ENCODE data around the gene IQGAP2. TPM values are rescaled to one million over a fixed set of nuclear protein-coding genes. Genes with fewer than 3 reads are reported as not detected.
A peak's percentile ranks its signal among the peaks of the same experiment; 100 is the strongest.

IQGAP2 gene
- total and polyA plus RNA-seq, 2 of the 8 experiments (the other 6 are each of a cell fraction or from before 2014, with no cell fraction given), result 19.7 to 66.0 TPM

DNA sequence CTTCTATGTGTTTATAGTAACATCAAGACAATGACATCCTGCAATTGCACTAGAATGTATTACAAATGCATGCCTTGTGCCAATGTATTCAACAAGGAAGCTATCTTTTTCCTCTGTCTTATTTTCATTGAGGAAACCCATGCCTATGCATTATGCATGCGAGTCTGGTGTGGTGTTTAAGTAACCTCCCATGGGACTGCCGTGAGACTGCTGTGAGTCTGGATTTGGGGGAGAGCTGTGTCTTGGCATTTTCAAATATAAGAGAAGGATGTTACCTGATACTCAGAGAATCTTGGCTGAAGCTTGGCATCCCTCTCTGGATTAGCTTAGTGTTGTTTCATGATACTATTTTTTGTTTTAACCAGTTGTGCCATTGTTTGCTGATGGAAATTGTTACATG lies 121.8 kb downstream of the IQGAP2 start:
- no peaks in the 10 kb centered on the region for H3K27me3 ChIP-seq (replicated peaks in 1 of 4; ENCODE audit: control insufficient read depth in 3 of 4, extremely low read depth in 1 of 4, insufficient read depth in 3 of 4, low read length in 3 of 4)
- H3K14ac ChIP-seq (ENCODE audit: insufficient read length), result no peak overlapping the region
- WGBS, 2 experiments (ENCODE audit: extremely low coverage in 1 of 2, insufficient coverage in 1 of 2, insufficient read length in 1 of 2, insufficient replicate concordance in 2 of 2, low coverage in 1 of 2, low lambda C conversion rate in 2 of 2, missing lambda C conversion rate in 1 of 2), result 22% methylated on average over 2 of the region's 2 CpGs; no CpG with 5 or more reads in 1 of the 2 experiments
- H2BK5ac ChIP-seq (ENCODE audit: low read depth, low read length), result peak overlapping the region; percentile 62; the same call in 1 of the 2 replicates
- H3K27ac ChIP-seq (ENCODE audit: low read depth, low read length), result no peak overlapping the region
- no peak overlapping the region for H4K5ac ChIP-seq (ENCODE audit: insufficient read length, low read depth, low read length)
- H3K23ac ChIP-seq (ENCODE audit: insufficient read length), result no peak overlapping the region
- DNase-seq (ENCODE audit: low read depth in 1 of 2, low spot score in 2 of 2), result no peak
- H3K36me3 ChIP-seq (ENCODE audit: control insufficient read depth in 2 of 4, insufficient read depth in 4 of 4, low read length in 3 of 4), result no peaks in the 10 kb centered on the region
- no peak overlapping the region for H2BK15ac ChIP-seq (ENCODE audit: low read length)
- ChIA-PET CTCF (ENCODE audit: partially characterized antibody) (interaction anchor here (1.2 to 2.1 kb wide), 2 partner anchors 24 to 42 kb away, joined by 4 to 7 read pairs; no protein-coding TSS in a partner anchor), POLR2A (ENCODE audit: partially characterized antibody) (interaction anchor here (0.6 to 0.9 kb wide), 4 partner anchors 11 to 1515 kb away, joined by 3 read pairs; no protein-coding TSS in a partner anchor)
- H4K8ac ChIP-seq (ENCODE audit: extremely low read depth, insufficient read depth, low read length), result no peak overlapping the region
- peak overlapping the region in 1 of 4 experiments; percentile 40; a peak in 2 of 8 replicates for H3K4me3 ChIP-seq (ENCODE audit: extremely low read depth in 1 of 4, insufficient read depth in 2 of 4, low read depth in 3 of 4, low read length in 4 of 4)
- peak; percentile 52 for FAIRE-seq
- H2BK12ac ChIP-seq (ENCODE audit: low read depth, low read length), result no peak overlapping the region; the same call in 1 of the 2 replicates
- peaks cover 0 to 17% (median 14%) of the 10 kb centered on the region in 4 experiments; a peak in 5 of 7 replicates for H3K4me1 ChIP-seq (replicated peaks in 1 of 4; ENCODE audit: control insufficient read depth in 3 of 4, insufficient read depth in 4 of 4, low read length in 3 of 4)
- 0 out of 2 replicates have a peak overlapping the region, but pooled peaks have one; percentile 11 for H2AK5ac ChIP-seq (ENCODE audit: low read depth, low read length)
- H2AFZ ChIP-seq (ENCODE audit: low read length), result no peak overlapping the region
- peak overlapping the region; percentile 7 for H2BK120ac ChIP-seq (replicated peaks; ENCODE audit: low read depth, low read length)
- peak overlapping the region; percentile 67; the same call in 1 of the 2 replicates for H2BK20ac ChIP-seq (ENCODE audit: low read length)
- no peak overlapping the region for H4K91ac ChIP-seq (replicated peaks; ENCODE audit: insufficient read length, low read length)
- H3K18ac ChIP-seq (ENCODE audit: extremely low read depth, low read length), result peak overlapping the region; percentile 48
- no peaks in the 10 kb centered on the region for H3K79me1 ChIP-seq (ENCODE audit: low read depth, low read length)
- H3K23me2 ChIP-seq (ENCODE audit: low read depth, low read length), result 0 out of 2 replicates have a peak, but pooled peaks cover 2% of the 10 kb centered on the region
- H3K56ac ChIP-seq (replicated peaks; ENCODE audit: insufficient read length, low read depth, low read length), result no peak overlapping the region
- peaks cover 0 to 18% of the 10 kb centered on the region in 2 experiments; a peak in 3 of 4 replicates for H3K79me2 ChIP-seq (ENCODE audit: control insufficient read depth in 1 of 2, insufficient read depth in 2 of 2, low read length in 2 of 2)
- peak overlapping the region; percentile 39 to 61 for H3K4me2 ChIP-seq (ENCODE audit: insufficient read depth in 1 of 2, low read depth in 2 of 2, low read length in 2 of 2)
- H3K9me3 ChIP-seq (ENCODE audit: insufficient read depth in 2 of 2, low read depth in 1 of 2, low read length in 1 of 2), result no peaks in the 10 kb centered on the region
- H4K20me1 ChIP-seq (replicated peaks in 1 of 2; ENCODE audit: control insufficient read depth in 1 of 2, insufficient read depth in 2 of 2, low read length in 2 of 2), result no peaks in the 10 kb centered on the region
- H3K4ac ChIP-seq (replicated peaks; ENCODE audit: insufficient read length, low read depth, low read length), result peak overlapping the region; percentile 75
- H3K9ac ChIP-seq (replicated peaks in 1 of 4; ENCODE audit: extremely low read depth in 1 of 4, low read depth in 3 of 4, low read length in 3 of 4), result no peak overlapping the region; a peak in 1 of 7 replicates
- TF ChIP-seq JUN (IDR thresholded peaks at IDR 0.05; ENCODE audit: low read depth, low read length) (no peak), CBX5 (IDR thresholded peaks at IDR 0.05; ENCODE audit: low read depth, low read length) (no peak), SRF (IDR thresholded peaks at IDR 0.05; ENCODE audit: low read depth, low read length) (no peak), MAFK (IDR thresholded peaks at IDR 0.05; ENCODE audit: low read depth, low read length) (no peak), RFX5 (IDR thresholded peaks at IDR 0.05; ENCODE audit: borderline replicate concordance, low read depth, low read length) (no peak)
- TF ChIP-seq, protein P1, sequence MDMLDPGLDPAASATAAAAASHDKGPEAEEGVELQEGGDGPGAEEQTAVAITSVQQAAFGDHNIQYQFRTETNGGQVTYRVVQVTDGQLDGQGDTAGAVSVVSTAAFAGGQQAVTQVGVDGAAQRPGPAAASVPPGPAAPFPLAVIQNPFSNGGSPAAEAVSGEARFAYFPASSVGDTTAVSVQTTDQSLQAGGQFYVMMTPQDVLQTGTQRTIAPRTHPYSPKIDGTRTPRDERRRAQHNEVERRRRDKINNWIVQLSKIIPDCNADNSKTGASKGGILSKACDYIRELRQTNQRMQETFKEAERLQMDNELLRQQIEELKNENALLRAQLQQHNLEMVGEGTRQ (IDR thresholded peaks at IDR 0.05; ENCODE audit: low read length), result no peak
- TF ChIP-seq, protein P2, sequence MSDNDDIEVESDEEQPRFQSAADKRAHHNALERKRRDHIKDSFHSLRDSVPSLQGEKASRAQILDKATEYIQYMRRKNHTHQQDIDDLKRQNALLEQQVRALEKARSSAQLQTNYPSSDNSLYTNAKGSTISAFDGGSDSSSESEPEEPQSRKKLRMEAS (IDR thresholded peaks at IDR 0.05), result no peak
- TF ChIP-seq, protein P3, sequence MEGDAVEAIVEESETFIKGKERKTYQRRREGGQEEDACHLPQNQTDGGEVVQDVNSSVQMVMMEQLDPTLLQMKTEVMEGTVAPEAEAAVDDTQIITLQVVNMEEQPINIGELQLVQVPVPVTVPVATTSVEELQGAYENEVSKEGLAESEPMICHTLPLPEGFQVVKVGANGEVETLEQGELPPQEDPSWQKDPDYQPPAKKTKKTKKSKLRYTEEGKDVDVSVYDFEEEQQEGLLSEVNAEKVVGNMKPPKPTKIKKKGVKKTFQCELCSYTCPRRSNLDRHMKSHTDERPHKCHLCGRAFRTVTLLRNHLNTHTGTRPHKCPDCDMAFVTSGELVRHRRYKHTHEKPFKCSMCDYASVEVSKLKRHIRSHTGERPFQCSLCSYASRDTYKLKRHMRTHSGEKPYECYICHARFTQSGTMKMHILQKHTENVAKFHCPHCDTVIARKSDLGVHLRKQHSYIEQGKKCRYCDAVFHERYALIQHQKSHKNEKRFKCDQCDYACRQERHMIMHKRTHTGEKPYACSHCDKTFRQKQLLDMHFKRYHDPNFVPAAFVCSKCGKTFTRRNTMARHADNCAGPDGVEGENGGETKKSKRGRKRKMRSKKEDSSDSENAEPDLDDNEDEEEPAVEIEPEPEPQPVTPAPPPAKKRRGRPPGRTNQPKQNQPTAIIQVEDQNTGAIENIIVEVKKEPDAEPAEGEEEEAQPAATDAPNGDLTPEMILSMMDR (IDR thresholded peaks at IDR 0.05; ENCODE audit: control extremely low read depth in 1 of 3, insufficient read depth in 1 of 3, low read depth in 1 of 3, low read length in 3 of 3), result no peak

All from H1 (cell line).